NCI-H1048 (cell line): ENCODE data around the gene ERN2.
"Not testable (repeated sequence)": the region's sequence is repeated elsewhere in the genome, so short reads cannot be mapped to it uniquely, and the experiment has no call there.

Experiments used
- DNase-seq: peaks from one replicate; lab custom pipeline; 2025; lab: John Stamatoyannopoulos, UW

ERN2 gene

DNA sequence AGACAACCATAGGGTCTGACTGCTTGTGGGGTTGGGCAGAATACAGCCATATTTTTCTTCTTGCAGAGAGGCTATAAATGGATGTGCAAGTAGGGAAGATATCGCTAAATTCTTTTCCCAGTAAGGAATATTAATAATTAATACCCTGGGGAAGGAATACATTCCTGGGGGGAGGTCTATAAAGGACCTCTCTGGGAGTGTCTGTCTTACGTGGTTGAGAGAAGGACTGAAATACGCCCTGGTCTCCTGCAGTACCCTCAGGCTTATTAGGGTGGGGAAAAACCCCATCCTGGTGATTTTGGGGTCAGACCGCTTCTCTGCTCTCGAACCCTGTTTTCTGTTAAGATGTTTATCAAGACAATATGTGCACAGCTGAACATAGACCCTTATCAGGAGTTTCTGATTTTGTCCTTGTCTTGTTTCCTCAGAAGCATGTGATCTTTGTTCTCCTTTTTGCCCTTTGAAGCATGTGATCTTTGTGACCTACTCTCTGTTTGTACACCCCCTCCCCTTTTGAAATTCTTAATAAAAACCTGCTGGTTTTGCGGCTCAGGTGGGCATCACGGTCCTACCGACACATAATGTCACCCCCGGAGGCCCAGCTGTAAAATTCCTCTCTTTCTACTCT lies 9.7 kb upstream of the ERN2 start:
- DNase-seq: not testable (repeated sequence)

DNA sequence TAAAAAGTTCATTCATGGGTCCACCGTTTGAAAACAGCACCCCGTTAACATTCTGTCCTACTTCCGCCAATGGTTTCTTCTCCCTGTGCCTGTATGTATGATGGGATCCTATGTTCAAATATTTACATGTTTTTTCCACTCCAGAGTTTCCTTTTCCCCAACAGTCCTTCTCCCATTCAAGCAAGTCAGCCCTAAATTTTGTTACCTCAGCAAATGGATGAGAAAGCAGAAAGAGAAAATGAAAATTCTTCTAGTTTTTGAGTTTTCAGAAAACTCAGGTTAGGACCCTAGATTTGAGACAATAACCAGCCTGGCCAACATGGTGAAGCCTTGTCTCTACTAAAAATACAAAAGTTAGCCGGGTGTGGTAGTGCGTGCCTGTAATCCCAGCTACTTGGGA lies 3.5 kb upstream of the ERN2 start:
- no peak for DNase-seq

DNA sequence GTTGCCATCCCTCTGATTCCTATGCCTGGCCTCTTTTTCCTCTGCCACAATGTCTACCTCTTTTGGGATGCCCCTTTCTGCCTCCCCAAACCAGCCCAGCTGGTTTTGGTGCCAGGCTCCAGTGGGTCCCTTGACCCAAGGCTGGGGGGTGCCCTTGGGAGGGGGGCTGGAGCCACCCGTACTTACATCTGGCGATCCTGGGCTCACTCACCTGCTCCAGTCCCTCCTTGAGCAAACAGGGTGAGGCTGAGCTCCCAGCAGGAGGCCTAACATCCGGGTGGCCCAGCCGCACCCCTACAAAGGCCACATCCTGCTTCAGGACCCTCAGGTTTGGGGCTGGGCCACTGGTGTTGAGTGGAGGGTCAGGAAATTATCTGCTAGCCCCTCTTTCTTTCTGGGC lies 1.2 kb downstream of the ERN2 start:
- DNase-seq: no peak

DNA sequence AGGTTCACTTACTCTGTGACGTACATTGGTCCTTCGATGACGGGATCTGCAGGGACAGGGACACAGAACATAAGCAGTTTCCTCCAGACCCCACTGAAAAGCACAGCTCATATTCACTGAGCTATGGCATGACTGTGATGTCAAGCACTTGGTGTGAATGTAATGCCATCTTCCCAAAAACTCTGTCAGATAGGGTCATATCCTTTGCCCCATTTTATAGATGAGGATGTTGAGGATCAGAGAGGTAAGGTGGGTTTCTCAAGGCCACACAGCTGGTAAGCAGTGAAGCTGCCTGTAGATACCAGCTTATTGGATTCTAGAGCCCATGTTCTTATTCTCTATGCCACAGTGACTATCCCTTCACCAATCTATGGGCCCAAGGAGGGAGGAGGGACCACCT lies 2.5 kb downstream of the ERN2 start:
- no peak for DNase-seq

DNA sequence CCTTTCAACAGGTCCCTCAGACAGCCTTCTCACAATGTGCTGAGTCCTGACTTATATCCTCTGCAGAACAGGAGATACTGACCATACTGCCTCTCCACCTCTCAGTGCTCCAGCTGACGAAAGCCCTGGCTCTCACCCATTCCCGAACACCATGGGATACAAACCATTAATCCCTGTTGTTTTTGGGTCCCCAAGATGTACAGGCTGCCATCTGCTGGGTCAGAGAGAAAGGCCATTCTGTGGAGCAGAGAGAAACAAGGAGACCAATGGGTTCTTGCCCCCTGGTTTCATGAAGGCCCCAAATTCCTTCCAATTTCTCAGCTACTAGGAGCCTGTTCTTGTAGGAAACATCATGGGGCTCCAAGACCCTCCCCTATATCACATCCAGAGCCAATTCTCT lies 3.0 kb downstream of the ERN2 start:
- DNase-seq: no peak

DNA sequence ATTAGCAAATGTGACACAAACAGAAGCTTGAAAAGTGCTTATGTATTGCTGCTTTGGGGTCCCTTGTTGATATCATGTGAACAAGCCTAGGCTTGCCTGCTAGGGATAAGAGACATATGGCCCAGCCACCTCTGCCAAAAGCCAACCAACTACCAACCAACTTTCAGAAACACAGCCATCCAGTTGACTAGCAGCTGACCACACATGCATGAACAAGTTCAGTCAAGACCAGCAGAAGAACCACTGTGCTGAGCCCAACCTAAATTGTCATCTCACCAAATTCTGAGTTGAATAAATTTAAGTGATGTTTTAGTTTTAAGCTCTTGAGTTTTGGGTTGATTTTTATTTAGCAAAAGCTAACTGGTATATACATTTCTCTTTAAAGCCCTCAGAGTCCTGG lies 3.5 kb downstream of the ERN2 start:
- no peak for DNase-seq

DNA sequence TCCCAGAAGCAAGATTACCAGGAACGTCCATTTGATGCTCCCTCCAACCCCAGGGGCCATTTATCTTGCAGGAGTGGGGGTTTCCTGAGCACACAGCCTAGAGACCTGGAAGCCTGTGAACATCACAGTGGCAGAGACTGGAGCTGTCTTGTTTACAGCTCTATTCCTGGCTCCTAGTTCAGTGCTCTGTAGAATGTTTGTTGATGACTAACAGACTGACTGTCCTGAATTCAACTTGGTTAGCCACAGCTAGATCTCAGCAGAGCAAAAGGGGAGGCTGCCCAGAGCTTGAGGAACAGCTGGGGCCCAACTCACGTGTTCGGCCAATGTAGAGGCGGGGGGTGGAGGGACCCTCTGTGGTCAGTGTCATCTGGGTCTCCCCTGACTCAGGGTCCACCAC lies 6.6 kb downstream of the ERN2 start:
- DNase-seq: no peak

DNA sequence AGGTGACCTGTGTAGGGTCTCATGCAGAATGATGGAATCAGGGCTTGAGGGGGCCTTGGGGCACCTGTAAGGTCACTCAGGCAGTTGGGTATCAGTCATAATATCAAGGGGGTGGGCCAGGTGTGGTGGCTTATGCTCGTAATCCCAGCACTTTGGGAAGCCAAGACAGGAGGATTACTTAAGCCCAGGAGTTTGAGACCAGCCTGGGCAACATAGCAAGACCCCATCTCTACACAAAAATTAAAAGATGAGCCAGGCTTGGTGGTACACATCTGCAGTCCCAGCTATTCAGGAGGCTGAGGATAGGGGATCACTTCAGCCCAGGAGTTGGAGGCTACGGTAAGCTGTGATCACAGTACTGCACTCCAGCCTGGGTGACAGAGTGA lies 7.5 kb downstream of the ERN2 start:
- no peak for DNase-seq

DNA sequence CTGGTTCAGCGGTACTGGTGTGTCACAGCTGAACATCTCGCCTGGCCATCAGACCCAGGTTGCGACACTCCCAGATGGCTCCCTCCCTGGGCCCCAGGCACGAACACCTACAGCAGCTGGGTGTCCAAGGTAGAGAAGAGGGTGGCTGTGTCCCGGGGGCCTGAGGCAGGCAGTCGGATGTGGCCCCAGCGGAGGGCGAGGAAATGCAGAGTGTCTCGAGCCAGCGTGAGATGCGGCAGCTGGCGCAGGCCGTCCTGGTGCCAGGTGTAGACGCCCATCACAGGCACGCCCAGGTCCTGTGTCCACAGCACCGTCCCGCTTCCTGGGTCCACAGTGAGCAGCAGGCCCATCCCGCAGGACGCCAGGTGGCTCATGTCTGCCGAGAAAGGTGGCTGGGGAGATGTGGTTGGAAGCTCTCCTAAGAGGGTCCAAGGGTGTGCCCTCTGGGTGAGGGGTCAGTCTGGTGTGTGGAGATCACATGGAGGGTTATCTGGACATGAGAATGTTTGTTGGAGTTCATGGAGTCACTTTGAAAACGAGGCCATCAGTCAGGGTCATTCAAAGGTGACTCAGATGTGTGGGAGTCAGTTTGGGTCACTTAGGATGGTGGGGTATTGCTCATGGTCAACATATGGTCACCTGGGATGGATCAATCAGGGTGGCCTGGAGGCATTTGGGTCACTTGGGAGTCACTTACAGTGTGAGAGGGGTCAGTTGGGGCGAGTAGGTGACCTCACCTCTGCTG lies 8.1 kb downstream of the ERN2 start:
- no peak for DNase-seq

DNA sequence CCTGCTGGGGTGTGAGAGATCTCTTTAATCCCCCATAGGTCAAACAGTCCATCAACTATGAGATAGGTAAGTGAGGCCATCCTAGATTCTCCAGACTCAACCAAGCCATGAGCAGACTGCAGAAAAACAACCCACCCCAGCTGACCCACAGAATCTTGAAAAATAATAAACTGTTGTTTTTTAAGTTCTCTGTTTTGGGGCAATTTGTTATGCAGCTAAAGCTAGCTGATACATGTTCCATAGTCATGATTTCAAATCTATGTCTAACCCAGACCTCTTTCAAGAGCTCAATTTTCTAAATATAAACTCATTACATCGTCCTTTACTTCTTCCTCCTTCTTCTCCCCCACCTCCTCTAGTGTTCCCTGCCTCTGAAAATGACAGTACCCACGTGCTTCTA lies 10.1 kb downstream of the ERN2 start:
- DNase-seq: no peak

DNA sequence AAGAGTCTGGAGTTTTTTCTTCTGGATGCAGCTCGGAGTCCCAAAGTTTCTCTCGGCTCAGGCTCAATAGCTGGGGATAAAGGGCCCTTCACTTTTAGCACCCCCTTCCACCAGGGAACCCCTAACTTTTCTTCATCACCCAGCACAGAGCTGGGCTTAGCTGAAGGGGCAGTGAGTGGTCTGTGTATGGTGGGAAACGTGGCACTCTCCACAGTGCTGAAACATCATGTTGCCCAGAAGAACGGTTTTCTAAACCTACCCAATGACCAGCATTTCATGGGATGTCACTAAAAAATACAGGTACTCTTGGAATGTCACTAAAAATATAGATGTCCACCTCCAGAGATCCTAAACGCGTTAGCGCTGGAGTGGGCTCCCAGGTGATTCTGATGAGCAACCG lies 12.0 kb downstream of the ERN2 start:
- no peak for DNase-seq

DNA sequence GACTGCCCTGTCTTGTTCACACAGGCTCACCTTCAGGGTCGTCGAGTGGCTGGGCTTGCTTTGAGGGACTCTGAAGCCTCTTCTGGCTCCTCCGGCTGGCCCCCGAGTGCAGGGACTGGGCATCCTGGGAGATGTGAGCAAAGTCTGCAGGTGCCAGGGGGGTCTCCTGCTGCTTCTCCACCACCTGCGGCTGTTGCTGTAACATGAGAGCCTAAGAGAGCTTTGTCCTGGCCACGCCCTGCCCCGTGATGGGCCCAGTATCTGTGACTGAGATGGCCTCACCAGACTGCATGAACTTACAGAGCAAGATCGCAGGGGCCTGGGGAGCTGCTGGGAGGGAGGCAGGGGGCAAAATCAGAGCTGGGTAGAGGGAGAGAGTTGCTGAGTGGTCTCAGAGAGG lies 12.5 kb downstream of the ERN2 start:
- DNase-seq: no peak

DNA sequence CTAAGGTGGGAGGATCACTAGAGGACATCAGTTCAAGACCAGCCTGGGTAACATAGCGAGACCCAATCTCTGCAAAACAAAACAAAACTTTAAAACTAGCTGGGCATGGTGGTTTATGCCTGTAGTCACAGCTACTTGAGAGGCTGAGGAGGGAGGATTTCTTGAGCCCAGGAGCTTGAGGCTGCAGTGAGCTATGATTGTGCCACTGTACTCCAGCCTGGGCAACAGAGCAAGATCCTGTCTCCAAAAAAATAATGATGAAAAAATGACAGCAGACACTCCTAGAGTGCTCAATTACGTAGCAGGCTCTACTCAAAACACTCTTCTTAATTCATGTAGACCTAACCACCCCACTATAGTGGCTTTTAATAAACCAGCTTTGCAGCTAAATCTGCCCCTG lies 12.9 kb downstream of the ERN2 start:
- DNase-seq: no peak

DNA sequence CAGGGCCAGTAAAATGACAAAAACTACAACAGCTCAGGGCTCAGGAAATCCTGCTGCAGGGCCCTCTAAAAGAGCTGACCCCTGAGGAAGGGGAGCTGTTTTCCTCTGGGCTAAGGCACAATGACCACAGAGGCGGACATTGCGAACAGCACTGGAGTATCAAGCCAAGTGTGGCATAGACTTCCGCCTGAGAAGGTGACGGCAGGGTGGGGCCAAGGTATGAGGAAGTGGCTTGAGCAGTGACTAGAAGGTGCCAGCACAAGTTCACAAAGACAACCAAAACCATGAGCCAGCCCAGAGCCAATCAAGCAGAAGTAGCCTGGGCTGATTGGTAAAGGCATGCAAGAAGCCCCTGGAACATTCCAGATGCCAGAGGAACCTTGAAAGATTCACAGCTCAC lies 13.9 kb downstream of the ERN2 start:
- no peak for DNase-seq

DNA sequence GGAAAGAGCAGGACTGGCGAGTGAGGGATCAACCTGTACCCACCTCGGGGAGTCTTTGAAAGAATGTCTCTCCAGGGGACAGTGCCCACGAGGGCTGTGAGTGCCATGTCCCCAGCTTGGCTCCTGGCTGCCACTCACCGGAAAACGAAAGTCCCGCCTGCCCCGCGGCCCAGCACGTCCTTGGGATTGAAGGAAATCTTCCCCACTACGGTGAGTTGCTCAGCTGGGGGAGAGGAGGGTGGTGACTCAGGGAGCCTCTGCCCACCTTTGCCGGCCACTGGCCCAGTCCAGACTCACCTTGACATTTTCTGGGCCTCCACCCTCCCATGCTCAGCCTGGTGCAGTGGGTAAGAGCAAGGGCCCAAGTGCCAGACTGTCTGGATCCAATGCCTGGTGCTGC lies 17.3 kb downstream of the ERN2 start:
- DNase-seq: no peak

DNA sequence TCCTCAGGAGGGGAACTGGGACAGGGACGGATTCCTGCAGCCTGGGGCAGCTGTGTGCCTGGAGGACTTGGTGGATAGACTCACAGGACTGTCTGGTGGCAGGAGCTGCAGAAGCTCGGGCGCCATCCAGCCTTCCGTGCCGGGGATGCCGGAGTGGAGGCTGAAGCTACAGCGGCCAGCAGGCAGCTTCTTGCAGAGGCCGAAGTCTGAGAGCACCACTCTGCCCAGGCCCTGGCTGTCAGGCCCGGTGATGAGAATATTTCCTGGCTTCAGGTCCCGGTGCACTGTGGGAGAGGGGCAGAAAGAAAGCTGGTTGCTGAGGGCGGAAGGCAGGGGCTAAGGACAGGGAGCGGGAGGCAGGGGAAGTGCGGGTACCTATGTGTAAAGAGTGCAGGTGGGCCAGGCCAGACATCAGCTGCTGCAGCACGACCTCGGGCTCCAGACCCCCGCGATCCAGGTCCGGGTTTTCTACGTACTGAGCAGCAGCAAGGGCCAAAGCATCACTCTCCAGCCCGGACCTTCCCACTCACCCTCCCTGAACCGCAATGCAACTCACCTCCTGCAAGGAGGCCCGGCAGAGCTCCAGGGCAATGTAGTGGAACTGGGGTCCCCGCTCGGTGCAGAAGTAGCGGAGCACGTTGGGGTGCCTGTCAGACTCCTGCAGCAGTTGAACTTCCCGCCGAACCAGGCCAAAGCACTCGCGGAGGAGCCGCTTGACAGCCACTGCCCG lies 18.2 kb downstream of the ERN2 start:
- no peak for DNase-seq

DNA sequence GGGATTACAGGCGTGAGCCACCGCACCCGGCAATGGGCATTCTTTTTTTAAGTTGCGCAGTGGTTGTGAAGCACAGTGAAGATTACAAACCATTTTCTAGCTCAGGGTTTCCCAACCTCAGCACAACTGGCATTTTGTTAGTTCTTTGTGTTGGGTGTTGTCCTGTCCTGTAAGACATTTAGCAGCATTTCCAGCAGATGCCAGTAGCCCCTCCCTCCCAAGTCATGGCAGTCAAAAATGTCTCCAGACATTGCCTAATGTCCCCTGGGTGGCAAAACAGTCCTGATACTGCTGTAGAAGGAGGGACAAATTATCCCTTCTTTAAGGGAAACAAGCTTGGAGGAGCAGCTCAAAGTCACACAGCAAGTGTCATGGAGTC lies 18.8 kb downstream of the ERN2 start:
- no peak for DNase-seq

DNA sequence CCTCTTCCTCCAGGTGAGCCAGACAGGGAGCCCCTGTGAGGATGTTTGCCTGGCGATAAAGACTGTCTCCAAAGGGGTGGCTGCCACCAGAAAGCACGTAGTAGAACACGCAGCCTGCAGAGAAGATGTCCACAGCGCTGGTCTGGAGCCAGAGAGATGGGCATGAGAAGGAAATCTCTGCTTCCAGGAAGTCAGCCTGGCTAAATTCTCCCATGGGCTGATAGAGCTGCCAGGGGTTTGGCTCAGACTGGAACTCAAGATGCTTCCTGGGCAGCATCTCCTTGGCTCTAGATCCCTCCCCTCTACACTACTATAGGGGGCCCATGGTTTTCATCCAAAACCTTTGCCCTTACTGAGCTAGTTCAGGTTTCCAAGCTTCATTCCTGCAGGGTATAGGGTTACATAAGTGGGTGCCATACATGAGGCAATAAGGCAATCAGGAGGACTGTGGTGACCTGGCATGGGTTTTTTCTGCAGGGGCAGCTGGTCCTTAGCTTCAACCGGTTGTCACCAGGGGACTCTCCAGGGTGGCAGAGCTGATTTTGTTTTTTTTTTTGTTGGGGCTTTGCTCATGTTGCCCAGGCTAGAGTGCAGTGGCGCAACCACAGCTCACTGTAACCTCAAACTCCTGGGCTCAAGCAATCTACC lies 20.7 kb downstream of the ERN2 start:
- no peak for DNase-seq

DNA sequence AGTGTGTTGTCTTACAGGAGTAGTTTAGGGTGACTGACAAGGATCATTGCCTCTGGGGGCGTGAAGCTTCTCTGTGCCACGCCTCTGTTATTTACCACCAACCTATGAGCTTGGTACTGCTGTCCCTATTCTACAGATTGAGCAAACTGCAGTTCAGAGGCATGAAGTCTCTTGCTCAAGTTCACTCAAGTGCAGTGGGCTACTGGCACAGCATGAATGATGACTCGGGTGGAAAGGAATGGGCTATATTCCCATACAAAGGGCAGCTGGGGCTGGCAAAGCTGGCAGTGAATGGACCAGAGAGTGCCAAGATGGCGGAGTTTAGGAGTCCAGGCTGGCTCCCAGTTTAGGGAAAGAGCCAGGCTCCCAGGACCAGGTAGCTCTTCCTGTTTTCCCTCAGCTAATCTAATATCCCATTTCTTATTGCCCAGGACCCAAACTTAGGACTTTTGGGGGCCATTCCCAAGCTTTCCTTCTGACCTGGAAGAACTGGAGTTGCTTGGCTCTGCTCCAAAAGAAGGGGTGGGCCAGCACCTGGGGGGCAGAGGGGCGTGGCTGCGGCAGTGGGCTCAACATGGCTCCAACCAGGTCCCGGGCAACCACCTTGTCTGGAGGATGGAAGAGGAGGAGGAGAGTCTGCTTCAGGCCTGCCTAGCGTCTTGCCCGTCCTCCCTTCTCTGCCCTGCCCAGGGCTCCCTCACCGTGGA lies 21.4 kb downstream of the ERN2 start:
- DNase-seq: no peak

DNA sequence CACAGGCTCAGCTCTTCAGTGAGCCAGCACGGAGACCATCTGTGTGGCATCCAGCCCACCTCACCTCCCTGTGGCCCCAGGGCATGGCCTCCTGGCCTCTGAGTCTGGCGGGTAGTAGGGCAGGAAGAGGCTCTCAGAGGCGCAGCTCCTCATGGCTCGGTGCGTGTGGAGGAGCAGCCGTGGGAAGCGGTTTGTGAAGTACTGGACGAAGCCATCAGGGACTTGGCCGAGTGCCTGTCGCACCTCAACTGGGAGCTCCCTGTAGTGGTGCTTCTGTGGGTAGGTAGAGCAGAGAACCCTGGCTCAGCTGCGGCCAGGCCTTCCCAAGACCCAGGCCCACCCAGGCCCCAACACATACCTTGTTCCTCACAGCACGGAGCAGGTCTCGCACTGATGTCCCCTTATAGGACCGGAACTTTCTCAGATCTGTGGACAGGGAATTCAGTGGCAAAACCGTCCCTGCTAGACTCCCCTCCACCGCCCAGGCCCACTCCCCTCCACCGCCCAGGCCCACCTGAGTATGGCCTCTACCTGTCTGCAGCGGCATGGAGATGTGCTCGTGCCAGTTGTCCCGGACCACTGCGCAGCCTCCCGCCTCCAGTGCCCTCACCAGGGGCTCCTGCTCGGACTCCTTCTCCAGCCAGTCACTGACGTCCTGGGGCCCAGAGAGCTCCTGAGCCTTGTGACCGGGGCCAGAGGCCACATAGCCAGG lies 22.1 kb downstream of the ERN2 start:
- DNase-seq: no peak

DNA sequence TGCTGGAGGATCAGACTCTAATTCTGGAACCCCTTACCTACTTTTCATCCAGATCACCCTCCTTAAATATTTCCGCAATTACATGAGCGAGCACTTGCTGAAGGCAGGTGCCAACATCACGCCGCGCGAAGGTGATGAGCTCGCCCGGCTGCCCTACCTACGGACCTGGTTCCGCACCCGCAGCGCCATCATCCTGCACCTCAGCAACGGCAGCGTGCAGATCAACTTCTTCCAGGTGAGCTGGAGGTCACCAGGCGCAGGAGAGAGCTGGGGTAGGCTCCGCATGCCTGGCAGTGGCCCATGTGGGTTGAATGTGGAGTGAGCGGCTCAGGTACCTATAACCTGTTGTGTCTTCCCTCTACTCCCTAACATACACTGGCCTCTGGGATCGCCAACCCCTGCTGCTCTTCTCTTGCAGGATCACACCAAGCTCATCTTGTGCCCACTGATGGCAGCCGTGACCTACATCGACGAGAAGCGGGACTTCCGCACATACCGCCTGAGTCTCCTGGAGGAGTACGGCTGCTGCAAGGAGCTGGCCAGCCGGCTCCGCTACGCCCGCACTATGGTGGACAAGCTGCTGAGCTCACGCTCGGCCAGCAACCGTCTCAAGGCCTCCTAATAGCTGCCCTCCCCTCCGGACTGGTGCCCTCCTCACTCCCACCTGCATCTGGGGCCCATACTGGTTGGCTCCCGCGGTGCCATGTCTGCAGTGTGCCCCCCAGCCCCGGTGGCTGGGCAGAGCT lies 23.4 kb downstream of the ERN2 start:
- no peak for DNase-seq
